Naive B cell (primary cell): ENCODE measurements around the gene SPTSSB. TPM values are rescaled to one million over a fixed set of nuclear protein-coding genes. Genes with fewer than 3 reads are reported as not detected.

Experiments
- ATAC-seq, 2 donors: fragments of 150-1000 bp; cut with Tn5 transposase; 2 replicates each; pipeline ENCODE4 v1.10.0; 2021; ENCODE audit warnings: low read depth in 2 of 2, mild to moderate bottlenecking in 2 of 2, moderate library complexity in 2 of 2
- DNase-seq: peaks from one replicate; pipeline ENCODE4 v3.0.0; 2022
- H3K27ac Mint-ChIP-seq, 6 donors: one replicate each; pipeline ENCODE4 v1.8.0; 2020 to 2022; ENCODE audit warnings: mild to moderate bottlenecking in 6 of 6, mixed read lengths in 6 of 6, moderate library complexity in 5 of 6, inconsistent platforms in 2 of 6
- H3K27me3 Mint-ChIP-seq, 3 donors: one replicate each; pipeline ENCODE4 v1.8.0; 2021 to 2022; ENCODE audit warnings: mixed read lengths in 3 of 3, mild to moderate bottlenecking in 1 of 3
- H3K36me3 Mint-ChIP-seq, 2 donors: one replicate each; pipeline ENCODE4 v1.8.0; 2020 to 2022; ENCODE audit warnings: mixed read lengths in 2 of 2, inconsistent platforms in 1 of 2, mild to moderate bottlenecking in 1 of 2
- H3K4me1 Mint-ChIP-seq, 3 donors: one replicate each; pipeline ENCODE4 v1.8.0; 2020 to 2022; ENCODE audit warnings: mixed read lengths in 3 of 3, inconsistent platforms in 1 of 3, mild to moderate bottlenecking in 1 of 3, moderate library complexity in 1 of 3
- H3K4me3 Mint-ChIP-seq, 8 donors: one replicate each; pipeline ENCODE4 v1.8.0; 2020 to 2022; ENCODE audit warnings: mild to moderate bottlenecking in 8 of 8, mixed read lengths in 8 of 8, moderate library complexity in 8 of 8, inconsistent platforms in 2 of 8
- H3K9me3 Mint-ChIP-seq, 7 donors: one replicate each; pipeline ENCODE4 v1.8.0; 2020 to 2022; ENCODE audit warnings: mixed read lengths in 7 of 7, mild to moderate bottlenecking in 5 of 7, inconsistent platforms in 2 of 7, moderate library complexity in 1 of 7
- polyA plus RNA-seq, 6 donors: library from polyadenylated mRNA; unstranded; fragments of 300-500 nt; fragmentation: Illumina TruSeq; gene quantifications; one replicate each; pipeline ENCODE4 v1.2.3, GENCODE V29; 2021; ENCODE audit warnings: low read depth in 6 of 6

The SPTSSB gene
- polyA plus RNA-seq, 6 donors from 2014 or later = 0.23 TPM; not detected in 5

DNA sequence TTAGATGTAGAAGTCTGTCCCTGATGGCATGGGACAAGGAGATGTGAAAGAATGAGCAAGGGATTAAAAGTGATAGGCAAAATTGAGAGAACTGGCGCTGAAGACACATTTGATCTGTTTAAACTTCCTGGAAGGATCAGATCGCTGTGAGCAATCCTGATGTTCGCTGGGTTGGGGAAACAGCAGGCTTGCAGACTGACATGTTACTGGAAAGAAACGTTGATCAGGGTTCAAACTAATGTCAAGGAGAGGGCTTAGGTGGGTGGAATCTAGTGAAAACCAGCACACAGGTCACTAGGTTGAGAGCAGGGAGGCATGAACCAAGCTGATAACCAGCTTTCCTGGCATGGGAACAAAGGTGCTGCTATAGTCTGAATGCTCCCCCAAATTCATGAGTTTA, 34.5 kb upstream of the SPTSSB start:
- DNase-seq (no peak), ATAC-seq (no peak)
- peaks cover 6 to 12% (median 7%) of the 10 kb centered on the region in 3 donors for H3K27me3 Mint-ChIP-seq
- no peaks in the 10 kb centered on the region for H3K36me3 Mint-ChIP-seq
- H3K27ac Mint-ChIP-seq = no peak overlapping the region
- no peaks in the 10 kb centered on the region for H3K4me1 Mint-ChIP-seq
- peaks cover 0 to 6% (median 0%) of the 10 kb centered on the region in 7 donors for H3K9me3 Mint-ChIP-seq
- no peak overlapping the region for H3K4me3 Mint-ChIP-seq

DNA sequence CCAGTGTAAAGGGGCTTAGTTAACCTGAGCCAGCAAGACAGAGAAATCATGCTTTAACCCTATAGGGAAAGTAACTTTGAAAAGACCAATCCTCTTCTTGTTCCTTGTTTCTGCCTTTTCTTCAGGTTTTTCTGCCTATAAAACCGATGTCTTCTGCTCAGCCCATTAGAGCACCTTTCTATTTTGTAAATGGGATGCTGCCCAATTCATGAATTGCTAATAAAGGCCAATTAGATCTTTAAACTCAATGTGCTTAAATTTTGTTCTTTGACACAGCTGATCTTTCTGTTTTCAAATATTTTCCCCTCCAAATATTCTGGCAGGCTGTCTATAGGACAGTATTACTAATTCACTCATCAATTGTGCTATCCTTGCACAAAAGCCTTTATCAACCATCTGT, 33.8 kb upstream of the SPTSSB start:
- Mint-ChIP-seq H3K36me3 (no peaks in the 10 kb centered on the region), H3K4me3 (no peak overlapping the region), H3K27me3 (peaks cover 4 to 12% (median 7%) of the 10 kb centered on the region in 3 donors), H3K9me3 (peaks cover 0 to 6% (median 0%) of the 10 kb centered on the region in 7 donors), H3K27ac (no peak overlapping the region), H3K4me1 (no peaks in the 10 kb centered on the region)
- ATAC-seq (no peak), DNase-seq (no peak)

DNA sequence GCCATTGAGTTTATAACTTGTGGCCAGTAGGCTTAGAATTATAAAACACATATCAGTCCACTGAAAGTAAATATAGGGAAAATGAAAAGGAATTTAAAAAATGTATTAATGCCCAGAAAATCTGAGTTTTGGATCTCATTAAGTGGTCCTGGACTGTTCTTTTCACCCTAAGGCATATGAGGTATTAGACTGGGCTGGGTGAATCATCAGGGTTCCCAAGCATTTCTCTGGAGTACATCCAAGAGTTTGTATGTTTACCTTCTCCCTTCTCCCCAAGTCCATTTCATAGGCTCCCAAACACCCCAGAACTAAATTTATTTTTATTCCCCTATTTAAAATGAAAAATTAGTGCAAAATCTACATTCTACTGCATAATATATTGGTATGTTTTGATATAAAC, 31.9 kb upstream of the SPTSSB start:
- Mint-ChIP-seq H3K4me1 (no peaks in the 10 kb centered on the region), H3K27ac (no peak overlapping the region), H3K9me3 (peaks cover 0 to 14% (median 2%) of the 10 kb centered on the region in 7 donors), H3K36me3 (no peaks in the 10 kb centered on the region), H3K27me3 (peaks cover under 1 to 15% (median 9%) of the 10 kb centered on the region in 3 donors), H3K4me3 (no peak overlapping the region)
- DNase-seq = no peak
- ATAC-seq = no peak

DNA sequence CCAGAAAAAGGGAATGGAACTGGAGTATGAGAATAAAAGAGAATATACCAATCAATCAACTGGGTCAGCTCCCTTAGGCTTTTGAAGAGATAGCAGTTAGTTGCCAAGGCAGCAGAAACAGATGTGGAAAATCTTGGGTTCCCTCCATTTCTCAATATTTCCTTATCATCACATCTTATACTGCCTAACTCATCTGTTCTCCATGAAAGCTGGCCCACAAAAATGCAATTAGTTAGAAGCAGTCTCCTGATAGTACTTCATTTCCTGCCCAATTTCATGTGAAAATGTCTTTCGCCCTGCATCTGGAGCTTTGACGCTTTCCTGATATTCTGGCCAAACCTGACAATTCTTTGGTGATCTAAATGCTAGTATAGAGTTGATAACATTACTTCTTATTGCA, 30.1 kb upstream of the SPTSSB start:
- H3K4me3 Mint-ChIP-seq = no peak overlapping the region
- no peak for ATAC-seq
- no peaks in the 10 kb centered on the region for H3K4me1 Mint-ChIP-seq
- peaks cover 0 to 18% (median 6%) of the 10 kb centered on the region in 7 donors for H3K9me3 Mint-ChIP-seq
- peaks cover 13 to 33% (median 17%) of the 10 kb centered on the region in 3 donors for H3K27me3 Mint-ChIP-seq
- H3K36me3 Mint-ChIP-seq = no peaks in the 10 kb centered on the region
- H3K27ac Mint-ChIP-seq = no peak overlapping the region
- DNase-seq = no peak

DNA sequence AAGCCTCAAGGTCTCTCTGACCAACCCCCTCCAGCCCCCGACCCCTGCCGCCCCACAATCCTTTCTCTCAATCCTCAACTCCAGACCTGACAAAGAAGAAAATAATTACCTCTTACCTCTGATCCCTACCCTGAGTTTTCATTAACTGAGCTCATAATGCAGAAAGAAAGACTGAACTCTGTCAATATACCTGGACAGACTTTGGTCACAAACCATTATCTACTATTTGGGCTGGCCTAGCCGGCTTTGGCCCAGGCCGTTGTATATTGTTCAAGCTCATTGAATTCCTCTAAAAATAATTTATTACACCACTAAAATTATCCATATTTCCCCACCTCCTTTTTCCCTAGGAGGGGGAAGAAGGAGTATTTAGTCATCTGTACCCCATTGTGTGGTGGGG, 29.3 kb upstream of the SPTSSB start:
- Mint-ChIP-seq H3K4me3 (no peak overlapping the region), H3K27me3 (peaks cover 10 to 32% (median 18%) of the 10 kb centered on the region in 3 donors), H3K4me1 (no peaks in the 10 kb centered on the region), H3K36me3 (no peaks in the 10 kb centered on the region), H3K9me3 (peaks cover 0 to 18% (median 4%) of the 10 kb centered on the region in 7 donors), H3K27ac (no peak overlapping the region)
- DNase-seq (no peak), ATAC-seq (no peak)

DNA sequence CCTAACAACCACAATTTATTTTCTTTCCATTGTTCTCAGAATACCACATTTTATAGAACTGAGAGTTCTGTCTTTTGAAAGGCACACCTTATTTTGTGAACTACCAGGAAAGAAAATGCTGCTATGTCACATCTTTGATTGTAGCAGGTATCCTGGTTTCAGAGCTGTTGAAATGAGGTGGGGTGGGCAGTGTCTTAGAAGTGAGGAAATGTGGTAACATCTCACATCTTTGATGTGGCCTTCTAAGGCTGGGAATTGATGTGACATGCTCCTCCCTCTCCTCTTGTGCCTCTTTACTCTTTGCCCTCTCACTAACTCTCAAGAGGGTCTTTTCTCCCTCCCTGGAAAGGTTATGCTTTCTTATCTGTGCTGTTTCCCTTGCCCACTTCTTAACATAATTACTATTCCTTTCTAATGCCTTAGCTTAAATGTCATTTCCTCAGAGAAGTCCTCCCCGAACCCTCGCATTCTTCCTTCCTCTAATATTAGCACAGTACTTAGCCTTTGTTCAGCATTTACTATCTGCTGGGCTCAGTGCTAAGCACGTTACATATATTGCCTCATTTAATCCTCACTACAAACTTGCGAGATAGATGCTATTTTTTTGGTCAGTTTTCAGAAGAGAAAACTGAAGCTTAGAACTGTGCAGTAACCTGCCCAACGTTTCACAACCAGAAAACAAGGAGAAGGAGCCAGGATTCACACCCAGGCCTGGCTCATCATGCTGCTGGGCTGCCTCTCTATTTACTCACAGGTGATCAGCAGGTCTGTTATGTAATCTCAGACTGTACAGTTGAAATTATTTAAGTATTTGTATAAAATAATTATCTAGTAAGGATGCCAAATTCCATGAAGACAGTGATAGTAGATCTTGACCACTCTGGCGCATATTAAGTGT, 24.0 kb upstream of the SPTSSB start:
- no peak for ATAC-seq

DNA sequence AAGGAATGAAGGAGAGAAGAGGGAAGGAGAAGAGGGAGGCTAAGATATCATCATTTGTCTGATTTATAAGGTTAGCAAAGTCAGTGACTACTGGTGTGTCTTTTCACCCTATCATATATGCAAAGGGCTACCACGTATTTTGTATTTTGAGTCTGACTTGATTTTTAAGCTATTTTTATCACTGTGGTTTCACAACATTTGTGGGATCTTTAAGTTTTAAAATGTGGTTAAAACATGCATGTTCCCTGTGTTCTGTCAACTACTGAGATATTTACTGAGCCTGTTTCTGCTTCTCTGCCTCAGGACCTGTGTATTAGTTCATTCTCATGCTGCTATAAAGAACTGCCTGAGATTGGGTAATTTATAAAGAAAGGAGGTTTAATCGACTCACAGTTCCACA, 22.5 kb upstream of the SPTSSB start:
- no peak overlapping the region for H3K4me3 Mint-ChIP-seq
- no peak overlapping the region for H3K27ac Mint-ChIP-seq
- no peak for DNase-seq
- H3K9me3 Mint-ChIP-seq = peaks cover 0 to 26% (median 3%) of the 10 kb centered on the region in 7 donors
- H3K27me3 Mint-ChIP-seq = peaks cover 27 to 38% (median 38%) of the 10 kb centered on the region in 3 donors
- no peak for ATAC-seq
- H3K36me3 Mint-ChIP-seq = no peaks in the 10 kb centered on the region
- H3K4me1 Mint-ChIP-seq = no peaks in the 10 kb centered on the region

More for the DNA sequence above, 24.0 kb upstream of the SPTSSB start:
- Mint-ChIP-seq H3K9me3 (peaks cover 0 to 14% (median 0%) of the 10 kb centered on the region in 7 donors), H3K4me1 (no peaks in the 10 kb centered on the region), H3K27me3 (peaks cover 21 to 40% (median 31%) of the 10 kb centered on the region in 3 donors), H3K4me3 (no peak overlapping the region), H3K36me3 (no peaks in the 10 kb centered on the region), H3K27ac (no peak overlapping the region)
- no peak for DNase-seq

DNA sequence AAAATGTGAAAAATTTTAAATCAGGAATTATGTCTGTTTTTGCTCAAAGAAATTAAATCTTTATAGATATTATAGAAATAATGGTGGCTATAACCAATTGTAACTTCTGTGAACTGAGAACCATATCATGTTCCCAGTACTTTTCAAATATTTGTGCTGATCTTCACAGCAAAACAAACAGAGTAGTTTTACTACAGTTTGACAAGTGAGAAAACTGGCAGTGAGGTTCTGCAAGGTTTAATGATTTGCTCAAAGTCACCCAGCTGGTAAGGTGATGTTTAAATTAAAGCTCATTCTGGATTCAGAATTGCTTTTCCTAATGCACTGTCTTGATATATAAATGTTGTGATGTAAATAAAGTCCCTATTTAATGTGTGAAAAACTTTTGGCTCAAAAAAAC, 22.0 kb upstream of the SPTSSB start:
- no peak overlapping the region for H3K4me3 Mint-ChIP-seq
- no peaks in the 10 kb centered on the region for H3K36me3 Mint-ChIP-seq
- ATAC-seq (no peak), DNase-seq (no peak)
- peaks cover 0 to 21% (median 3%) of the 10 kb centered on the region in 7 donors for H3K9me3 Mint-ChIP-seq
- H3K27ac Mint-ChIP-seq = no peak overlapping the region
- H3K4me1 Mint-ChIP-seq = no peaks in the 10 kb centered on the region
- peaks cover 27 to 38% (median 33%) of the 10 kb centered on the region in 3 donors for H3K27me3 Mint-ChIP-seq

DNA sequence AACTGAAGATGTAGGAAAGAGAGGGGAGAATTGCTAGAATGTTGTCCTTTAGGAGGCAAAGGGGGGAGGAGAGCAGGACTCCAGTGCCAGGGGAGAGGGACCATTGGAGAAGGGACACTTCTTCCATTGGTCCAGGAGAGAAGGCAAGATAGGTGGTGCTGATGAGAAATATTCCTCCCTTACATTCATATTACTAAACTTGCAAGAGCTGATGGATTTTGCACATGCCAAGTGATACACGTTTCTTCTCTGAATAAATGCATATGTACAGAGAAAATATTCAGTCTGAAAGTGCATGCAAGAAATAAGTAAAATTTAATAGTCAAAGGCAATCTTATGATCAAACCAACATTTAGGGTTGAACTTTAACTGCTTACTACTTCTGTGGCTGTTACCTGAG, 21.5 kb upstream of the SPTSSB start:
- Mint-ChIP-seq H3K4me3 (no peak overlapping the region), H3K27me3 (peaks cover 27 to 33% (median 28%) of the 10 kb centered on the region in 3 donors), H3K27ac (no peak overlapping the region), H3K9me3 (peaks cover 0 to 17% (median 3%) of the 10 kb centered on the region in 7 donors), H3K36me3 (no peaks in the 10 kb centered on the region), H3K4me1 (no peaks in the 10 kb centered on the region)
- DNase-seq (no peak), ATAC-seq (no peak)

DNA sequence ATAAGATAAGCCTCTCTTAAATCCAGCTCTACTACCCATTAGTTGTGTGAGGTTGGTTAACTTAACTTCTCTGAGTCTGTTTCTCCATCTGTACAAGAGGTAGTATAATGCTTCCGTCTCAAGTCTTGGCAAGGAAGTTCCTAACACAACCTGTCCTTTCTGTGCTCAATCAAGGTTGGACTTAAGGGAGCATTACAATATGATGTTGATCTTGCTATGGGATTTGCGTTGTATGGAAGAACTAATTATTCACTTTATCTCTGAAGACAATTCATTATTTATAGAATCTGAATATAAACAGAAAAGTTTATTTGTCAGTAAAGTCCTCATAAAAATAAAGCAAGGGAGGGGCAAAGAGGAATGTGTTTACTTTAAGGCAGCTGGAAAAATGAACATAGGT, 18.9 kb upstream of the SPTSSB start:
- no peak for DNase-seq
- Mint-ChIP-seq H3K36me3 (no peaks in the 10 kb centered on the region), H3K9me3 (peaks cover 0 to 17% (median 1%) of the 10 kb centered on the region in 7 donors), H3K27ac (no peak overlapping the region), H3K27me3 (peaks cover 16 to 33% (median 20%) of the 10 kb centered on the region in 3 donors), H3K4me1 (no peaks in the 10 kb centered on the region), H3K4me3 (no peak overlapping the region)
- ATAC-seq = no peak

DNA sequence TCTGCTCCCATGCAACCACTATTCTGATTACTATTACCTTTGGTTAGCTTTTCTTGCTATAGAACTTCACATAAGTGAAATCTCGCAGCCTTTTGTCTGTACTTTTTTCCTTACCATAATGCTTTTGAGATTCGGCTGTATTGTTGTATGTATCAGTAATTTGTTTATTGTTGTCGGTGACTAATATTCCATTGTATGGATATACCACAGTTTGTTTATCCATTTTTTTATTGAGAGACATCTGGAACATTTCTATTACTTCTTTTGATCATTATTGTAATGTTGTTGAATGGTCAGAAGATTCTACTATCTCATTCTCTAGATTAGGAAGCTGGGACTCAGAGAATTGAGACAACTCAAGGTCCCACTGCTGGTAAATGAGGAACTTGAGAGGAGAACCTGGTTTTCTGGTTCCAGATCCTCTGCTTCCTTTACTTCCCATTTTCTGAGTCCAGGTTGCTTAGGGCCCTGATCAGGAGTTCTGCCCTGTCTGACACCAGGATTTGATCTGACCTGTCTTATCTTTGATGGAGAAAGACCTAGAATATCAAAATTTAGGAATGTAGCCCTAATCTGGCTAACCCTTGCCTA, 18.2 kb upstream of the SPTSSB start:
- Mint-ChIP-seq H3K4me3 (no peak overlapping the region), H3K36me3 (no peaks in the 10 kb centered on the region), H3K27me3 (peaks cover 20 to 35% (median 20%) of the 10 kb centered on the region in 3 donors), H3K9me3 (peaks cover 0 to 17% (median 1%) of the 10 kb centered on the region in 7 donors), H3K27ac (no peak overlapping the region), H3K4me1 (no peaks in the 10 kb centered on the region)
- ATAC-seq (no peak), DNase-seq (no peak)

DNA sequence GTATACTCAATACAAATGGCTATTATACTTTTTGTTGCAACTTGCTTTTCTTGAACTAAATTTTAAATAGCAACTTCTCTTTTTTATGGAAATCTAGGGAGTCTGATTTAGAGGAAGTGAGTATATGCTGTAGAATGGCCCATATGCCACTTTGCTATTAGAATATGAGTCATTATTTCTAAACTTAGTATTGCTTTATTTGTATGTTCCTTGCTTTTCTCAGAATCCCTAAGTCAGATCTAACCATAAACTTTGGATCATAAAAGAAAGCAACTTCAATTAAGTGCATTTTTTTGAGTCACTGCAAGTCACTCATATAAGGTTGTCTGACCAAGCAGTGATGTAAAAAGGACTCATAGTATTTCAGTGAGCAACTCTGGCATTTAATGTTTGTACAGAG, 17.5 kb upstream of the SPTSSB start:
- DNase-seq (no peak), ATAC-seq (no peak)
- peaks cover 0 to 17% (median 2%) of the 10 kb centered on the region in 7 donors for H3K9me3 Mint-ChIP-seq
- no peak overlapping the region for H3K4me3 Mint-ChIP-seq
- H3K4me1 Mint-ChIP-seq = no peaks in the 10 kb centered on the region
- no peaks in the 10 kb centered on the region for H3K36me3 Mint-ChIP-seq
- H3K27ac Mint-ChIP-seq = no peak overlapping the region
- peaks cover 20 to 37% (median 20%) of the 10 kb centered on the region in 3 donors for H3K27me3 Mint-ChIP-seq

DNA sequence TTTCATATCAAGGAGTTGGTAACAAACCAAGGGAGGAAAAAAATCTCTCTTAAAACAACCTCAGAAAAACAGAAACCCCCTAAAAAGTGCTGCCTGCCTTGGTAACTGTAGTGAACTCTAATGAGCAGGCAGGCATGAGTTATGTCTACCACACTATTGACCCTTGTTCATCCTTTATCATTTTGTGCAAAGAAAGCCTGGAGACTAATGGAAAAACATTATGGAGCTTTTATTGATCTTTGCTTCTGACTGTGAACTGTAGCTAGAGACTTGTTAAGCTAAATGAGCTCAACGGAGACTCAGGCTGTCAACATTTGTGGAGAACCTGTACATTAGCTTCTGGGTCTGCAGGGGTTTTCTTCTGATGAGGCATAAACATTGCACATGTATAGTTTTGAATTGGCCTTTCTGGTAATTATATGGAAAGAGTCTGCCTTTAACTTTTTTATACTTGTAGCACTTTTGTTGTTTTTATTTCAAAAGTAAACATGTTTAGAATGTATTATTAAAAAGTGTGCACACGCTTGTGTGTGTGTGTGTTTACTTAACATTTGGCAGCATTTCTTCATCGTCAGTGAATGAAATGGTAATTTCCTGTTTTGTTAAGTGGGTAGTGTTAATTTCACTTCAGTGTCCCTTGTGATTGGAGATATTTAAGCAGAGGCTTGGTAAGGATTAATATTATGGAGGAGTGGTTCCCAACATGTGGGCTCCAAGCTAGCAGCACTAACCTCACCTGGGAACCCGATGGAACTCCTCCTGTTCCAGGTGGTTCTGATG, 15.9 kb upstream of the SPTSSB start:
- peaks cover 0 to 17% (median 2%) of the 10 kb centered on the region in 7 donors for H3K9me3 Mint-ChIP-seq
- H3K27me3 Mint-ChIP-seq = peaks cover 14 to 26% (median 20%) of the 10 kb centered on the region in 3 donors
- no peaks in the 10 kb centered on the region for H3K36me3 Mint-ChIP-seq
- DNase-seq (no peak), ATAC-seq (no peak)
- H3K27ac Mint-ChIP-seq = no peak overlapping the region
- no peaks in the 10 kb centered on the region for H3K4me1 Mint-ChIP-seq
- no peak overlapping the region for H3K4me3 Mint-ChIP-seq
